Neural cell (in vitro differentiated cells): Measurements from ENCODE around the gene PRSS37. TPM values are rescaled to one million over a fixed set of nuclear protein-coding genes. Genes with fewer than 3 reads are reported as not detected.

ENCODE experiments used
- H2AFZ ChIP-seq: fragments of 200-600, 300-800 bp; sonication (generic), shearing (Covaris generic); 2 replicates; pipeline ENCODE4 v1.6.0; 2014; ENCODE audit warnings: low read depth, mild to moderate bottlenecking, antibody characterized with exemption, low read length, moderate library complexity
- H3F3A ChIP-seq: fragments of 200-600 bp; shearing (Covaris generic); 2 replicates; pipeline ENCODE4 v1.6.1; 2016; ENCODE audit warnings: mild to moderate bottlenecking, moderate library complexity, mixed read lengths, antibody characterized with exemption, low read length; ENCODE audit not compliant: insufficient read depth, poor library complexity, severe bottlenecking
- H3K27ac ChIP-seq: fragments of 200-600, 300-800 bp; sonication (generic), shearing (Covaris generic); 2 replicates; pipeline ENCODE4 v1.5.1; 2014; ENCODE audit warnings: mild to moderate bottlenecking, low read length, moderate library complexity
- H3K27me3 ChIP-seq: fragments of 300-800, 200-600 bp; sonication (generic), shearing (Covaris generic); 2 replicates; pipeline ENCODE4 v1.6.0; 2014; ENCODE audit warnings: mild to moderate bottlenecking, low read depth, low read length, moderate library complexity; ENCODE audit not compliant: insufficient read depth
- H3K36me3 ChIP-seq: fragments of 300-800, 200-600 bp; sonication (generic), shearing (Covaris generic); 2 replicates; pipeline ENCODE4 v1.5.1; 2014; ENCODE audit warnings: mild to moderate bottlenecking, antibody characterized with exemption, low read length, moderate library complexity; ENCODE audit not compliant: insufficient read depth
- H3K4me2 ChIP-seq: fragments of 300-800, 200-600 bp; sonication (generic), shearing (Covaris generic); 2 replicates; pipeline ENCODE4 v1.6.0; 2014; ENCODE audit warnings: mild to moderate bottlenecking, low read length
- H3K4me3 ChIP-seq: fragments of 300-800, 200-600 bp; sonication (generic), shearing (Covaris generic); 2 replicates; pipeline ENCODE4 v1.5.1; 2014; ENCODE audit warnings: mild to moderate bottlenecking, low read length, moderate library complexity
- H3K79me2 ChIP-seq: fragments of 200-600 bp; shearing (Covaris generic); replicated peaks from 2 replicates; pipeline ENCODE4 v1.6.0; 2014; ENCODE audit warnings: mild to moderate bottlenecking, low read length, moderate library complexity; ENCODE audit not compliant: insufficient read depth
- H3K9ac ChIP-seq: fragments of 300-800, 200-600 bp; sonication (generic), shearing (Covaris generic); 2 replicates; pipeline ENCODE4 v1.6.1; 2016; ENCODE audit warnings: mild to moderate bottlenecking, low read length, mixed read lengths
- H3K9me2 ChIP-seq: fragments of 200-600 bp; shearing (Covaris generic); 2 replicates; pipeline ENCODE4 v1.6.1; 2016; ENCODE audit warnings: mild to moderate bottlenecking, low read length, mixed read lengths; ENCODE audit not compliant: insufficient read depth
- H3K9me3 ChIP-seq: fragments of 200-600, 300-800 bp; sonication (generic), shearing (Covaris generic); 2 replicates; pipeline ENCODE4 v1.6.1; 2016; ENCODE audit warnings: mild to moderate bottlenecking, mixed run types, low read length, moderate library complexity, mixed read lengths
- H4K20me1 ChIP-seq: fragments of 200-600 bp; shearing (Covaris generic); 2 replicates; pipeline ENCODE4 v1.6.1; 2016; ENCODE audit warnings: mild to moderate bottlenecking, mixed run types; ENCODE audit not compliant: insufficient read depth
- EP300 ChIP-seq: fragments of 450-650 bp; conservative IDR thresholded peaks from 2 replicates; pipeline ENCODE4 v1.6.1; 2014; ENCODE audit warnings: antibody characterized with exemption, mild to moderate bottlenecking, moderate library complexity; ENCODE audit not compliant: poor library complexity, severe bottlenecking
- EZH2 ChIP-seq: fragments of 200-600, 300-800 bp; shearing (Covaris generic), sonication (generic); IDR thresholded peaks from 2 replicates; pipeline ENCODE4 v1.6.1; 2014; ENCODE audit warnings: antibody characterized with exemption, low read length, borderline replicate concordance, mild to moderate bottlenecking; ENCODE audit not compliant: insufficient read depth, poor library complexity, severe bottlenecking
- MXI1 ChIP-seq: fragments of 450-650 bp; conservative IDR thresholded peaks from 2 replicates; pipeline ENCODE4 v1.6.1; 2014; ENCODE audit warnings: antibody characterized with exemption, mild to moderate bottlenecking; ENCODE audit not compliant: poor library complexity, severe bottlenecking
- POLR2AphosphoS5 ChIP-seq: IDR thresholded peaks from 2 replicates; pipeline ENCODE4 v1.6.1; 2012
- RAD21 ChIP-seq: fragments of 450-650 bp; conservative IDR thresholded peaks from 2 replicates; pipeline ENCODE4 v1.6.1; 2014; ENCODE audit warnings: antibody characterized with exemption, mild to moderate bottlenecking, moderate library complexity
- REST ChIP-seq: IDR thresholded peaks from 2 replicates; pipeline ENCODE4 v1.6.1; 2012; ENCODE audit warnings: borderline replicate concordance
- SMC3 ChIP-seq: fragments of 450-650 bp; conservative IDR thresholded peaks from 2 replicates; pipeline ENCODE4 v1.6.1; 2014; ENCODE audit warnings: antibody characterized with exemption, mild to moderate bottlenecking, moderate library complexity; ENCODE audit not compliant: poor library complexity
- TAF1 ChIP-seq: IDR thresholded peaks from 2 replicates; pipeline ENCODE4 v1.6.1; 2012; ENCODE audit warnings: low read depth
- polyA plus RNA-seq: library from polyadenylated mRNA; depleted of rRNA; stranded (reverse); fragments of >200 nt; gene quantifications from 2 replicates; pipeline ENCODE4 v1.2.3, GENCODE V29; 2014
- TF ChIP-seq, protein P1 (sequence below): fragments of 450-650 bp; IDR thresholded peaks from 2 replicates; pipeline ENCODE4 v1.5.1; 2014; ENCODE audit warnings: antibody characterized with exemption, mild to moderate bottlenecking, moderate library complexity; ENCODE audit not compliant: poor library complexity, severe bottlenecking

PRSS37 gene
- polyA plus RNA-seq, 1 donor from 2014 or later, result not detected

GRCh38 chr7:141884539-141885225 lies 43.4 kb upstream of the PRSS37 start:
- no peaks in the 10 kb centered on the region for H3F3A ChIP-seq
- H3K27me3 ChIP-seq, result no peaks in the 10 kb centered on the region
- H3K27ac ChIP-seq, result no peak overlapping the region
- H3K9me3 ChIP-seq, result no peaks in the 10 kb centered on the region
- H3K9me2 ChIP-seq, result no peaks in the 10 kb centered on the region
- no peaks in the 10 kb centered on the region for H3K36me3 ChIP-seq
- no peak overlapping the region for H3K4me3 ChIP-seq
- TF ChIP-seq EZH2 (no peak), TAF1 (no peak), REST (no peak), POLR2AphosphoS5 (no peak), EP300 (no peak), MXI1 (no peak)
- TF ChIP-seq, protein P1, sequence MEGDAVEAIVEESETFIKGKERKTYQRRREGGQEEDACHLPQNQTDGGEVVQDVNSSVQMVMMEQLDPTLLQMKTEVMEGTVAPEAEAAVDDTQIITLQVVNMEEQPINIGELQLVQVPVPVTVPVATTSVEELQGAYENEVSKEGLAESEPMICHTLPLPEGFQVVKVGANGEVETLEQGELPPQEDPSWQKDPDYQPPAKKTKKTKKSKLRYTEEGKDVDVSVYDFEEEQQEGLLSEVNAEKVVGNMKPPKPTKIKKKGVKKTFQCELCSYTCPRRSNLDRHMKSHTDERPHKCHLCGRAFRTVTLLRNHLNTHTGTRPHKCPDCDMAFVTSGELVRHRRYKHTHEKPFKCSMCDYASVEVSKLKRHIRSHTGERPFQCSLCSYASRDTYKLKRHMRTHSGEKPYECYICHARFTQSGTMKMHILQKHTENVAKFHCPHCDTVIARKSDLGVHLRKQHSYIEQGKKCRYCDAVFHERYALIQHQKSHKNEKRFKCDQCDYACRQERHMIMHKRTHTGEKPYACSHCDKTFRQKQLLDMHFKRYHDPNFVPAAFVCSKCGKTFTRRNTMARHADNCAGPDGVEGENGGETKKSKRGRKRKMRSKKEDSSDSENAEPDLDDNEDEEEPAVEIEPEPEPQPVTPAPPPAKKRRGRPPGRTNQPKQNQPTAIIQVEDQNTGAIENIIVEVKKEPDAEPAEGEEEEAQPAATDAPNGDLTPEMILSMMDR, result no peak
- H3K9ac ChIP-seq, result no peak overlapping the region
- H2AFZ ChIP-seq, result no peak overlapping the region
- H3K4me2 ChIP-seq, result no peak overlapping the region
- H3K79me2 ChIP-seq, result no peaks in the 10 kb centered on the region
- no peaks in the 10 kb centered on the region for H4K20me1 ChIP-seq

- no peaks in the 10 kb centered on the region for H4K20me1 ChIP-seq
- no peak for TF ChIP-seq RAD21
- no peak for TF ChIP-seq TAF1
- no peak for TF ChIP-seq EZH2
- no peak for TF ChIP-seq EP300
- no peak for TF ChIP-seq POLR2AphosphoS5
- no peak for TF ChIP-seq MXI1
- no peak for TF ChIP-seq REST
- TF ChIP-seq, protein P1, result no peak
- TF ChIP-seq SMC3, result no peak
- H3K79me2 ChIP-seq, result no peaks in the 10 kb centered on the region
- no peaks in the 10 kb centered on the region for H3F3A ChIP-seq
- H3K27ac ChIP-seq, result no peak overlapping the region
- no peak overlapping the region for H3K4me2 ChIP-seq
- no peak overlapping the region for H3K4me3 ChIP-seq
- no peaks in the 10 kb centered on the region for H3K9me3 ChIP-seq
- no peaks in the 10 kb centered on the region for H3K36me3 ChIP-seq
- H2AFZ ChIP-seq, result no peak overlapping the region
- H3K27me3 ChIP-seq, result no peaks in the 10 kb centered on the region
- no peak overlapping the region for H3K9ac ChIP-seq
- H3K9me2 ChIP-seq, result no peaks in the 10 kb centered on the region
These were observed 39.7 kb upstream of the PRSS37 start for GRCh38 chr7:141880960-141881359.
